ENCODE results near the gene ENOX2. TPM values are rescaled to one million over a fixed set of nuclear protein-coding genes. Genes with fewer than 3 reads are reported as not detected.

Gene ENOX2
- total and polyA plus RNA-seq, 2 donors (not counting 1 experiment from before 2014, with no cell fraction given): 5.1 to 18.8 TPM

GRCh38 chrX:130841776-130842175, 61.2 kb downstream of the ENOX2 start:
- WGBS (ENCODE audit: insufficient coverage): no CpG with 5 or more reads among the region's 3 CpGs
- H3K27ac Mint-ChIP-seq: no peak overlapping the region

DNA sequence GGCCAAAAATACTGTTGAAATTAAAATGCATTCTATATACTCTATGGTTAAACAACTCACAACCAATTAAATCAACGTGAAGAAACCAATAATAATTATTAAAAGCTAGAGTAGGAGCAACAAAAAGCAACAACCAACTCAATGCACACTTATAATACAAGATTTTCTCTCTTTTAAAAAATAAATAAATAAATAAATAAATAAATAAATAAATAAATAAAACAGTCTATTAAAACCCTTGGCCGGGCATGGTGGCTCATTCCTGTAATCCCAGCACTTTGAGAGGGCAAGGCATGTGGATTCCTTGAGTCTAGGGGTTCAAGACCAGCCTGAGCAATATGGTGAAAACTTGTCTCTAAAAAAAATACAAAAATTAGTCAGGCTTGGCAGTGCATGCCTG, 62.7 kb downstream of the ENOX2 start:
- ATAC-seq (ENCODE audit: low read depth) (no peak), DNase-seq (no peak)
- Histone ChIP-seq H3K4me3 (ENCODE audit: control extremely low read depth in 1 of 5, extremely low read depth in 1 of 5, insufficient read depth in 1 of 5, low read depth in 2 of 5, low read length in 4 of 5) (no peak overlapping the region), H3K4me2 (replicated peaks; ENCODE audit: low read depth, low read length, poor library complexity, severe bottlenecking) (no peak overlapping the region), H3K27ac (ENCODE audit: low read length in 2 of 2) (no peak overlapping the region), H2AFZ (ENCODE audit: insufficient read depth, low read depth, low read length, poor library complexity, severe bottlenecking) (no peak overlapping the region), H3K79me2 (ENCODE audit: control insufficient read depth, insufficient read depth, low read length) (no peaks in the 10 kb centered on the region), H3K36me3 (replicated peaks in 1 of 2; ENCODE audit: control extremely low read depth in 1 of 2, control insufficient read depth in 1 of 2, extremely low read depth in 1 of 2, insufficient read depth in 2 of 2, low read length in 1 of 2) (no peaks in the 10 kb centered on the region), H3K9me3 (ENCODE audit: control extremely low read depth in 1 of 3, control insufficient read depth in 2 of 3, insufficient read depth in 1 of 3, low read length in 2 of 3) (no peaks in the 10 kb centered on the region), H3K4me1 (ENCODE audit: control insufficient read depth in 2 of 2, insufficient read depth in 2 of 2, low read length in 2 of 2) (peaks cover 4 to 11% of the 10 kb centered on the region in 2 donors), H3K9ac (ENCODE audit: low read length) (no peak overlapping the region), H3K27me3 (replicated peaks in 1 of 4; ENCODE audit: control extremely low read depth in 1 of 4, control insufficient read depth in 3 of 4, insufficient read depth in 4 of 4, low read length in 3 of 4) (no peaks in the 10 kb centered on the region), H4K20me1 (ENCODE audit: control insufficient read depth, insufficient read depth, low read length, poor library complexity, severe bottlenecking) (no peaks in the 10 kb centered on the region)
- no peaks in the 10 kb centered on the region for H3K9me3 Mint-ChIP-seq (ENCODE audit: insufficient read depth)
- intact Hi-C loops (cut with micrococcal nuclease): no loop called here
- WGBS (ENCODE audit: insufficient coverage): no CpG with 5 or more reads among the region's 2 CpGs
- ChIA-PET POLR2A (no interaction called here), CTCF (no interaction called here)
- H3K4me3 Mint-ChIP-seq: no peak overlapping the region
- H3K27me3 Mint-ChIP-seq: no peaks in the 10 kb centered on the region
- no peak for TF ChIP-seq CTCF (IDR thresholded peaks at IDR 0.05)
- no peak for TF ChIP-seq EZH2 (IDR thresholded peaks at IDR 0.05; ENCODE audit: borderline replicate concordance, insufficient read depth, low read depth, low read length, poor library complexity, severe bottlenecking)
- H3K4me1 Mint-ChIP-seq: peaks cover 12% of the 10 kb centered on the region
- H3K27ac Mint-ChIP-seq: no peak overlapping the region

More at GRCh38 chrX:130841776-130842175, 61.2 kb downstream of the ENOX2 start:
- H3K9me3 Mint-ChIP-seq (ENCODE audit: insufficient read depth): no peaks in the 10 kb centered on the region
- Histone ChIP-seq H3K36me3 (replicated peaks in 1 of 2; ENCODE audit: control extremely low read depth in 1 of 2, control insufficient read depth in 1 of 2, extremely low read depth in 1 of 2, insufficient read depth in 2 of 2, low read length in 1 of 2) (no peaks in the 10 kb centered on the region), H4K20me1 (ENCODE audit: control insufficient read depth, insufficient read depth, low read length, poor library complexity, severe bottlenecking) (no peaks in the 10 kb centered on the region), H3K79me2 (ENCODE audit: control insufficient read depth, insufficient read depth, low read length) (no peaks in the 10 kb centered on the region), H3K4me2 (replicated peaks; ENCODE audit: low read depth, low read length, poor library complexity, severe bottlenecking) (no peak overlapping the region), H2AFZ (ENCODE audit: insufficient read depth, low read depth, low read length, poor library complexity, severe bottlenecking) (no peak overlapping the region), H3K27me3 (replicated peaks in 1 of 4; ENCODE audit: control extremely low read depth in 1 of 4, control insufficient read depth in 3 of 4, insufficient read depth in 4 of 4, low read length in 3 of 4) (no peaks in the 10 kb centered on the region), H3K4me1 (ENCODE audit: control insufficient read depth in 2 of 2, insufficient read depth in 2 of 2, low read length in 2 of 2) (no peaks in the 10 kb centered on the region), H3K9me3 (ENCODE audit: control extremely low read depth in 1 of 3, control insufficient read depth in 2 of 3, insufficient read depth in 1 of 3, low read length in 2 of 3) (no peaks in the 10 kb centered on the region), H3K9ac (ENCODE audit: low read length) (no peak overlapping the region), H3K27ac (ENCODE audit: low read length in 2 of 2) (no peak overlapping the region), H3K4me3 (ENCODE audit: control extremely low read depth in 1 of 5, extremely low read depth in 1 of 5, insufficient read depth in 1 of 5, low read depth in 2 of 5, low read length in 4 of 5) (no peak overlapping the region)
- DNase-seq (no peak), ATAC-seq (ENCODE audit: low read depth) (no peak)
- H3K27me3 Mint-ChIP-seq: no peaks in the 10 kb centered on the region
- POLR2A ChIA-PET: no interaction called here
- TF ChIP-seq CTCF (IDR thresholded peaks at IDR 0.05) (no peak), EZH2 (IDR thresholded peaks at IDR 0.05; ENCODE audit: borderline replicate concordance, insufficient read depth, low read depth, low read length, poor library complexity, severe bottlenecking) (no peak)
- no peak overlapping the region for H3K4me3 Mint-ChIP-seq
- CTCF ChIA-PET: no interaction called here
- peaks cover 3% of the 10 kb centered on the region for H3K4me1 Mint-ChIP-seq
- intact Hi-C loops (cut with micrococcal nuclease): no loop called here
